ENCODE measurements around the gene ZNF283.
"Not testable (repeated sequence)": the region's sequence is repeated elsewhere in the genome, so short reads cannot be mapped to it uniquely, and the experiment has no call there.

Gene ZNF283

DNA sequence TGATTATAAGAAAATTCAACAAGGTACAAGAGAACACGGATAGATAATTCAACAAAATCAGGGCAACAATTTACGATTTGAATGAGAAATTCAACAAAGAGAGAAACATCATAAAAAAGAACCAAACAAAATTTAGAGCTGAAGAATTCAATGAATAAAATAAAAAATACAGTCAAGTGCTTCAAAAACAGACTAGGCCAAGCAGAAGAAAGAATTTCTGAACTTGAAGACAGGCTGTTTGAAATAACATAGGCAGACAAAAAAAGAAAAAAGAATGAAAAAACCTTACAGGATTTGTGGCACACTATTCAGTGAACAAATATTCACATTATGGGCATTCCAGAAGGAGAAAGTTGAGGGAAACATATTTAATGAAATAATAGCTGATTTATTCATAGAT lies 31.1 kb downstream of the ZNF283 start:
- no peaks in the 10 kb centered on the region for H3K36me3 ChIP-seq (ENCODE audit: insufficient read depth, low read length)
- no peaks in the 10 kb centered on the region for H3K79me2 ChIP-seq (ENCODE audit: control insufficient read depth, insufficient read depth, low read length, unreplicated experiment)
- H3K4me3 ChIP-seq (ENCODE audit: low read depth, low read length): no peak overlapping the region
- no peak overlapping the region for H2AFZ ChIP-seq (ENCODE audit: low read length, unreplicated experiment)
- H3K27me3 ChIP-seq (ENCODE audit: insufficient read depth, low read length): no peaks in the 10 kb centered on the region
- no peak overlapping the region for H3K27ac ChIP-seq (ENCODE audit: low read depth, low read length)
- no peaks in the 10 kb centered on the region for H3K4me1 ChIP-seq (ENCODE audit: control insufficient read depth, insufficient read depth, low read length, unreplicated experiment)

GRCh38 chr19:43866923-43867322 lies 39.8 kb downstream of the ZNF283 start:
- not testable (repeated sequence) for H2AFZ ChIP-seq (ENCODE audit: low read length, unreplicated experiment); H3K4me3 ChIP-seq (ENCODE audit: low read depth, low read length); H3K36me3 ChIP-seq (ENCODE audit: insufficient read depth, low read length); H3K27ac ChIP-seq (ENCODE audit: low read depth, low read length); H3K79me2 ChIP-seq (ENCODE audit: control insufficient read depth, insufficient read depth, low read length, unreplicated experiment); H3K4me1 ChIP-seq (ENCODE audit: control insufficient read depth, insufficient read depth, low read length, unreplicated experiment); H3K27me3 ChIP-seq (ENCODE audit: insufficient read depth, low read length)

- Histone ChIP-seq H3K4me1 (ENCODE audit: control insufficient read depth, insufficient read depth, low read length, unreplicated experiment) (no peaks in the 10 kb centered on the region), H3K27ac (ENCODE audit: low read depth, low read length) (no peak overlapping the region), H3K79me2 (ENCODE audit: control insufficient read depth, insufficient read depth, low read length, unreplicated experiment) (no peaks in the 10 kb centered on the region), H3K4me3 (ENCODE audit: low read depth, low read length) (no peak overlapping the region), H3K27me3 (ENCODE audit: insufficient read depth, low read length) (no peaks in the 10 kb centered on the region), H3K36me3 (ENCODE audit: insufficient read depth, low read length) (peaks cover 7% of the 10 kb centered on the region), H2AFZ (ENCODE audit: low read length, unreplicated experiment) (no peak overlapping the region)
Measured at GRCh38 chr19:43872547-43873336, 45.6 kb downstream of the ZNF283 start.

DNA sequence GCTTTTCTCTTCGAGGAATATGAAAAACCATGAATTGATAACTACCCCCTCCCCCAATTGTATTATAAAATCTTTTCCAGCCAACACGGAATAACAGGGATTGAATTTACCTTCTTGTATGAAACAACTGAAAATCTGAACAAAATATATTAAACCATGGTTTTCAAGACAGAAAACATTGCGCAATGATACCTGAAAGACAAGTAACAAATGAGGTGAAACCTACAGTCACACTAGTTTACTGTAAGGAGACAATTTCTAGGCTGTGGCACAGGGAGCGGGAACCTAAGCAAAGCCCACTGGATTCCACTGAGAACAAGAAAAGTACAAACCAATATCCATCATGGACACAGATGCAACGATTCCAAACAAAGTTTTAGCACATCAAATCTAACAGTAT lies 53.4 kb downstream of the ZNF283 start:
- H3K36me3 ChIP-seq (ENCODE audit: insufficient read depth, low read length): no peaks in the 10 kb centered on the region; the same call in 1 of the 2 replicates
- H3K4me3 ChIP-seq (ENCODE audit: low read depth, low read length): no peak overlapping the region

DNA sequence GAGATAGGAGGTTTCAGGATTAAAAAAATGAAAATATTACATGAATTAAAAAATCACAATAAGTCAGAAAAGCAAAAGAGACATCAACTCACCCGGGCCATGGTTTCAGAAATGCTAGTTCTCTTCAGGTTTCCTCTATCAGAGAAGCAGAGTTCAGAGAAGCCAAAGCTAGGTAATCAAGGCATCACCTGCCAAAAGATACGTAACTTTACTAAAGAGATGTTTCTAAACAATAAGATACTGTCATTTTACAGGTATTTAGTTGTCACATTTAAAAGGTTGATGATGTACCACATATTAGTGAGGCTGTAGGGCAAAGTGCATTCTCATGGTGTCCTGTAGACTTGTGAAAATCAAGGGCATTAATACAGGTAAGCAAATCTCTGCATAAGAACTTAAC lies 56.7 kb downstream of the ZNF283 start, which contains the start of gene ZNF404:
Gene ZNF404 (minus strand): TSS at position 101 of the 400 bp plus-strand sequence.
- Histone ChIP-seq H3K27me3 (ENCODE audit: insufficient read depth, low read length) (no peaks in the 10 kb centered on the region), H3K36me3 (ENCODE audit: insufficient read depth, low read length) (no peaks in the 10 kb centered on the region)

More for the DNA sequence above, 53.4 kb downstream of the ZNF283 start:
- H2AFZ ChIP-seq (ENCODE audit: low read length, unreplicated experiment): no peak overlapping the region
- no peaks in the 10 kb centered on the region for H3K27me3 ChIP-seq (ENCODE audit: insufficient read depth, low read length)
- no peak overlapping the region for H3K27ac ChIP-seq (ENCODE audit: low read depth, low read length)
- no peaks in the 10 kb centered on the region for H3K79me2 ChIP-seq (ENCODE audit: control insufficient read depth, insufficient read depth, low read length, unreplicated experiment)
- no peaks in the 10 kb centered on the region for H3K4me1 ChIP-seq (ENCODE audit: control insufficient read depth, insufficient read depth, low read length, unreplicated experiment)

GRCh38 chr19:43895727-43896308 lies 68.7 kb downstream of the ZNF283 start:
- H2AFZ ChIP-seq (ENCODE audit: low read length, unreplicated experiment): no peak overlapping the region
- H3K4me3 ChIP-seq (ENCODE audit: low read depth, low read length): no peak overlapping the region
- peaks cover 12% of the 10 kb centered on the region for H3K36me3 ChIP-seq (ENCODE audit: insufficient read depth, low read length)
- H3K27ac ChIP-seq (ENCODE audit: low read depth, low read length): no peak overlapping the region
- no peaks in the 10 kb centered on the region for H3K79me2 ChIP-seq (ENCODE audit: control insufficient read depth, insufficient read depth, low read length, unreplicated experiment)
- no peaks in the 10 kb centered on the region for H3K4me1 ChIP-seq (ENCODE audit: control insufficient read depth, insufficient read depth, low read length, unreplicated experiment)
- no peaks in the 10 kb centered on the region for H3K27me3 ChIP-seq (ENCODE audit: insufficient read depth, low read length)

More for the DNA sequence above, 56.7 kb downstream of the ZNF283 start, which contains the start of gene ZNF404:
- H3K4me1 ChIP-seq (ENCODE audit: control insufficient read depth, insufficient read depth, low read length, unreplicated experiment): no peaks in the 10 kb centered on the region
- no peak within 1 kb of the TSS for H3K4me3 ChIP-seq (ENCODE audit: low read depth, low read length)
- H3K27ac ChIP-seq (ENCODE audit: low read depth, low read length): no peak within 1 kb of the TSS
- H3K79me2 ChIP-seq (ENCODE audit: control insufficient read depth, insufficient read depth, low read length, unreplicated experiment): no peaks in the 10 kb centered on the region
- no peak within 1 kb of the TSS for H2AFZ ChIP-seq (ENCODE audit: low read length, unreplicated experiment)

Data from ACC112 (cell line).